ENCODE measurements around the gene CLASP2.
"Not testable (repeated sequence)": the region's sequence is repeated elsewhere in the genome, so short reads cannot be mapped to it uniquely, and the experiment has no call there.

CLASP2 gene

GRCh38 chr3:33538678-33539339 lies 179.2 kb downstream of the CLASP2 start:
- DNase-seq, result no peak

GRCh38 chr3:33537133-33537532 lies 180.9 kb downstream of the CLASP2 start:
- DNase-seq, result no peak

- no peak for DNase-seq
Measured at GRCh38 chr3:33526787-33527186, 191.3 kb downstream of the CLASP2 start.

GRCh38 chr3:33525232-33525631 lies 192.8 kb downstream of the CLASP2 start:
- DNase-seq, result no peak

- no peak for DNase-seq
Measured at GRCh38 chr3:33523093-33523667, 194.9 kb downstream of the CLASP2 start.

- DNase-seq, result no peak
Measured at GRCh38 chr3:33521736-33522135, 196.3 kb downstream of the CLASP2 start.

GRCh38 chr3:33513262-33513863 lies 204.7 kb downstream of the CLASP2 start:
- DNase-seq, result no peak

- no peak for DNase-seq
Measured at GRCh38 chr3:33505027-33505426, 213.0 kb downstream of the CLASP2 start.

GRCh38 chr3:33496449-33496848 lies 221.6 kb downstream of the CLASP2 start:
- no peak for DNase-seq

- no peak for DNase-seq
Measured at GRCh38 chr3:33491721-33492120, 226.3 kb downstream of the CLASP2 start.

- DNase-seq, result no peak
Measured at GRCh38 chr3:33490641-33491241, 227.3 kb downstream of the CLASP2 start.

- no peak for DNase-seq
Measured at GRCh38 chr3:33488683-33489082, 229.4 kb downstream of the CLASP2 start.

GRCh38 chr3:33488246-33488645 lies 229.8 kb downstream of the CLASP2 start:
- no peak for DNase-seq

GRCh38 chr3:33482111-33482521 lies 235.9 kb downstream of the CLASP2 start:
- peak; percentile 24 for DNase-seq

- no peak for DNase-seq
Measured at GRCh38 chr3:33474896-33475295, 243.2 kb downstream of the CLASP2 start.

GRCh38 chr3:33473813-33474212 lies 244.2 kb downstream of the CLASP2 start:
- DNase-seq, result no peak

- DNase-seq, result no peak
Measured at GRCh38 chr3:33467786-33468185, 250.3 kb downstream of the CLASP2 start.

GRCh38 chr3:33461097-33461496 lies 257.0 kb downstream of the CLASP2 start:
- DNase-seq, result no peak

GRCh38 chr3:33459577-33459976 lies 258.5 kb downstream of the CLASP2 start:
- not testable (repeated sequence) for DNase-seq

GRCh38 chr3:33458446-33458845 lies 259.6 kb downstream of the CLASP2 start:
- DNase-seq, result no peak

GRCh38 chr3:33456756-33457155 lies 261.3 kb downstream of the CLASP2 start:
- no peak for DNase-seq

GRCh38 chr3:33453331-33453761 lies 264.7 kb downstream of the CLASP2 start:
- DNase-seq, result no peak

- not testable (repeated sequence) for DNase-seq
Measured at GRCh38 chr3:33451994-33452393, 266.1 kb downstream of the CLASP2 start.

GRCh38 chr3:33447958-33448357 lies 270.1 kb downstream of the CLASP2 start:
- no peak for DNase-seq
